Sigmoid colon (tissue), 7 donors: ENCODE results near the gene TMPRSS9. TPM values are rescaled to one million over a fixed set of nuclear protein-coding genes. Genes with fewer than 3 reads are reported as not detected.

Experiments
- DNase-seq: peaks from one replicate; pipeline ENCODE4 v3.0.0-alpha.2; 2019
- H3K27ac ChIP-seq, 4 donors: fragments of 200-600 bp; sonication (generic); one replicate each; pipeline ENCODE4 v1.5.1; 2016 to 2019; ENCODE audit warnings: mild to moderate bottlenecking in 1 of 4
- H3K27me3 ChIP-seq, 3 donors: fragments of 200-600 bp; sonication (generic); one replicate each; pipeline ENCODE4 v1.5.1; 2019; ENCODE audit warnings: mild to moderate bottlenecking in 1 of 3
- H3K36me3 ChIP-seq, 4 donors: fragments of 200-600 bp; sonication (generic); one replicate each; pipeline ENCODE4 v1.5.1; 2016 to 2019
- H3K4me1 ChIP-seq, 4 donors: fragments of 200-600 bp; sonication (generic); one replicate each; pipeline ENCODE4 v1.5.1; 2017 to 2019
- H3K4me3 ChIP-seq, 4 donors: fragments of 200-600 bp; sonication (generic); one replicate each; pipeline ENCODE4 v1.5.1; 2017 to 2019; ENCODE audit warnings: mild to moderate bottlenecking in 2 of 4, moderate library complexity in 1 of 4
- H3K9me3 ChIP-seq, 4 donors: fragments of 200-600 bp in 3 of 4; sonication (generic) in 3 of 4; one replicate each; pipeline versions ENCODE4 v1.5.1 to v1.6.1; 2013 to 2019
- EP300 ChIP-seq, 4 donors: sonication (generic); formaldehyde crosslinking; IDR thresholded peaks; one replicate each; pipeline ENCODE4 v1.6.1; 2017; ENCODE audit warnings: antibody characterized with exemption in 4 of 4
- POLR2A ChIP-seq, 2 donors: fragments of 450-650 bp; IDR thresholded peaks; one replicate each; pipeline ENCODE4 v1.6.1; 2016; ENCODE audit warnings: antibody characterized with exemption in 2 of 2, mild to moderate bottlenecking in 2 of 2, moderate library complexity in 2 of 2
- POLR2AphosphoS5 ChIP-seq, 4 donors: sonication (generic); formaldehyde crosslinking; IDR thresholded peaks; one replicate each; pipeline ENCODE4 v1.6.1; 2017; ENCODE audit warnings: antibody characterized with exemption in 4 of 4
- WGBS, 2 donors: extraction: QIAGEN DNeasy Blood & Tissue Kit; methylation state at CpG; one replicate each; pipeline ENCODE4 v1.1.7; 2013; 5-methylcytosine and 5-hydroxymethylcytosine counted together
- intact Hi-C: fragments of 100-400 bp; cut with DNase I; formaldehyde crosslinking; loops from one replicate; pipeline ENCODE4 v1.15.1; 2023
- polyA plus RNA-seq, 3 donors: library from polyadenylated mRNA; stranded (reverse); fragments of 200-250 nt; gene quantifications; one replicate each; pipeline ENCODE4 v1.2.3, GENCODE V29; 2013
- total RNA-seq, 4 donors: library from RNA; depleted of rRNA; stranded (reverse); fragments of >200 nt; gene quantifications; one replicate each; pipeline ENCODE4 v1.1.0, GENCODE V29; 2016
- TF ChIP-seq, protein P1 (sequence below), 4 experiments: fragments of 450-650 bp in 3 of 4; fragments of 200-600 bp in 1 of 4; IDR thresholded peaks; one replicate each; pipeline ENCODE4 v1.5.1; 2016 to 2019; ENCODE audit warnings: antibody characterized with exemption in 4 of 4, mild to moderate bottlenecking in 3 of 4, moderate library complexity in 2 of 4
- donor health status: healthy with polysubstance abuse.
- donor health status: Bipolar disorder and iron deficiency.
- donor health status: healthy.

TMPRSS9 gene
- total and polyA plus RNA-seq, 7 donors, result 0.16 to 0.68 (median 0.27) TPM; not detected in 3

DNA sequence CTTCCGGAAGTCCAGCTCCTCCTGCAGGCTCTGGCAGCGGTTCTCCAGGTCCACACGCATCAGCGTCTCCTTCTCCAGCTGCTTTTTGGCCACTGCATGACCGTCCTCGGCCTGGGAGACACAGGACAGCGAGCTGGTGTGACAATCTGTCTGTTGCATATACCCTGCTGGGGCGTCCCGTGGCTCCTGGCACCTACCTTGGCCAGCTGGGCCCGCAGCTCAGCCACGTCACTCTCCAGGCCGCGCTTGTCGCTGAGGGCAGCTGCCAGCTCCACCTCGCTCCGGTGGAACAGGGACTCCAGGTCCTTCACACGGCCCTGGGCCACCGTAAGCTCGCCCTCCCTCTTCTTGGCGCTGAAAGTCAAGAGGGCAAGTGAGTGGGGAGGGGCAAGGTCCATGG is 78.1 kb downstream of the TMPRSS9 start:
- Histone ChIP-seq H3K9me3 (no peaks in the 10 kb centered on the region), H3K4me3 (no peak overlapping the region), H3K4me1 (no peaks in the 10 kb centered on the region), H3K27me3 (no peaks in the 10 kb centered on the region), H3K27ac (no peak overlapping the region), H3K36me3 (peaks cover 0 to 53% (median 21%) of the 10 kb centered on the region in 4 donors)
- intact Hi-C loops, result no loop called here
- TF ChIP-seq, protein P1, sequence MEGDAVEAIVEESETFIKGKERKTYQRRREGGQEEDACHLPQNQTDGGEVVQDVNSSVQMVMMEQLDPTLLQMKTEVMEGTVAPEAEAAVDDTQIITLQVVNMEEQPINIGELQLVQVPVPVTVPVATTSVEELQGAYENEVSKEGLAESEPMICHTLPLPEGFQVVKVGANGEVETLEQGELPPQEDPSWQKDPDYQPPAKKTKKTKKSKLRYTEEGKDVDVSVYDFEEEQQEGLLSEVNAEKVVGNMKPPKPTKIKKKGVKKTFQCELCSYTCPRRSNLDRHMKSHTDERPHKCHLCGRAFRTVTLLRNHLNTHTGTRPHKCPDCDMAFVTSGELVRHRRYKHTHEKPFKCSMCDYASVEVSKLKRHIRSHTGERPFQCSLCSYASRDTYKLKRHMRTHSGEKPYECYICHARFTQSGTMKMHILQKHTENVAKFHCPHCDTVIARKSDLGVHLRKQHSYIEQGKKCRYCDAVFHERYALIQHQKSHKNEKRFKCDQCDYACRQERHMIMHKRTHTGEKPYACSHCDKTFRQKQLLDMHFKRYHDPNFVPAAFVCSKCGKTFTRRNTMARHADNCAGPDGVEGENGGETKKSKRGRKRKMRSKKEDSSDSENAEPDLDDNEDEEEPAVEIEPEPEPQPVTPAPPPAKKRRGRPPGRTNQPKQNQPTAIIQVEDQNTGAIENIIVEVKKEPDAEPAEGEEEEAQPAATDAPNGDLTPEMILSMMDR (IDR thresholded peaks at IDR 0.05), result no peak
- TF ChIP-seq POLR2A (IDR thresholded peaks at IDR 0.05) (no peak), POLR2AphosphoS5 (IDR thresholded peaks at IDR 0.05) (no peak), EP300 (IDR thresholded peaks at IDR 0.05) (no peak)
- WGBS, 2 donors, result 95 to 96% methylated on average over 20 of the region's 20 CpGs
- no peak for DNase-seq

DNA sequence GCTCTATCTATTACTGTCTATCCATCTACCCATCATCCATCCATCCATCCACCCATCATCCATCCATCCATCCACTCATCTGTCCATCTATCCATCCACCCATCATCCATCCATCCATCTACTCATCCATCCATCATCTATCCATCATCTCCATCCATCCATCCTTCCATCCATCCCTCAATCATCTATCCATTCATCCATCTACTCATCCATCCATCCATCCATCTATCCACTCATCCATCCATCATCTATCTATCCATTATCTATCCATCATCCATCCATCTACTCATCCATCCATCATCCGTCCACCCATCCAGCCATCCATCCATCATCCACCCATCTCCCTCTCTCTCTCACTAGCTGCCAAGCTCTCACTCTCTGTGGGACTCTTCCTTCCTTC is 80.5 kb downstream of the TMPRSS9 start:
- H3K36me3 ChIP-seq, result peaks cover 0 to 42% (median 7%) of the 10 kb centered on the region in 4 donors
- no peak overlapping the region for H3K4me3 ChIP-seq
- no peak for DNase-seq
- 96 to 100% methylated on average over 1 of the region's 1 CpG for WGBS, 2 donors
- no peaks in the 10 kb centered on the region for H3K27me3 ChIP-seq
- no peaks in the 10 kb centered on the region for H3K9me3 ChIP-seq
- no peak for TF ChIP-seq EP300 (IDR thresholded peaks at IDR 0.05)
- TF ChIP-seq, protein P1 (IDR thresholded peaks at IDR 0.05), result no peak
- TF ChIP-seq POLR2AphosphoS5 (IDR thresholded peaks at IDR 0.05), result no peak
- no peak for TF ChIP-seq POLR2A (IDR thresholded peaks at IDR 0.05)
- intact Hi-C loops, result no loop called here
- no peak overlapping the region for H3K27ac ChIP-seq
- no peaks in the 10 kb centered on the region for H3K4me1 ChIP-seq

DNA sequence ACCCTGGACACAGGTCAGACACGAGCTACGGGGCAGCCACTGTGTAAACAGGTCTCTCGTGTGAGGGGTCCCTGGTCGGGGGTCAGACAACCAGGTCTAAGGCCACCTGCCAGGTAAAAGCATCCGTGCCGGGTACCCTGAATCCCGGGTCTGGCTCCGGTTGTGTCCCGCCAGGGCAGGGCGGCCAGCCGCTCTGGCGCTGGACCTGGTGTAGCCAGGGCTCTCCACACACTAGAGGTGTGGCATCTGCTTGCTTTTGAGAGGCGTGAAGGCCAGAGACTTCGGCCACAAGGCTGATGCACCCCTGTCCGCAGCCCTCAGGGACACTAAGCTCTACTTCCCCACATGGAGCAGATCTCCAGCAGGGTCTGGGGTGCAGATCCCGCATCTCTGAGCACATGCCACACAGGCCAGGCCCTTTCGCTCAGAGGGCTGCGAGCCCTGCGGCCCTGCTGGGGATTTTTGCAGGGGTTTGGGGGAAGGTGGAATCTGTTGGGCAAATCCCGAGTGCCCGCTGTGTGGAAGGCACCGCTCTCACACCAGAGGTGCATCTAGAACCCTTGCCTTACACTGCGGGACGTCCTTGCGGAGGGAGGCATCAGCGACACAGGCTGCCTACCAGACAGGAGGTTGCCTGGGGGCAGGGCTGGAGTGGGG is 81.2 kb downstream of the TMPRSS9 start:
- 96 to 98% methylated on average over 26 of the region's 26 CpGs for WGBS, 2 donors
- no peak for DNase-seq
- H3K36me3 ChIP-seq, result peaks cover 0 to 42% (median 7%) of the 10 kb centered on the region in 4 donors

DNA sequence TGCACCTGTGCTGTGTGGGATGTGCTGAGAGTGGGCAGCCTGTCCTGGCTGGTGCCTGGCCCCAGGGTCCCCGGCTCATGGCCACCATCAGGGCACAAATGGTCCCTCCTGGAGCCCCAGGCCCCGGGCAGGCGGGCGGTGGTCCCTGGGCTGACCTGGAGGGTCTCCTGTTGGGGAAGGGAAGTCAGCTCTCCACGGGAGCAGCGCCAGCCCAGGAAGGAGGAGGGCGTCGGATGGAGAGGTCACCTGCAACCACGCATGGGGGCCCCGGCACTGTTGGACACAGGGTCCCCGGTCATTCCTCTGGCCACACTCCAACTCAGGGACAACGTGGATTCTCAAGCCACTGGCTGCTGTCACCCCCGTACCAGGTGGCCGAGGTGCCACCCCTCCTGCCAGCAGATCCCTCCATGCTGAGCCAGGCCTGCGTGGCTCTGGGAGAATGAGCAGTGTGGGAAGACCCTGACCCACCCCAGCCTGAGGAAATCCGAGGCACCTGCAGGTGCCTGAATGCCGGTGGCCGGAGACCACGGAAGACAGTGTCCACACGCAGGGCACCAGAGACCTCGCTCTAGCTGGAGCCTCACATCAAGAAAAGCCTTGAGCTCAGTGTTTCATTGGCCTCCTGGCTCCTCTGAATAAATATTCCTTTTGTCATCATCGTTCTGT is 83.2 kb downstream of the TMPRSS9 start:
- H3K27ac ChIP-seq, result no peak overlapping the region
- TF ChIP-seq EP300 (IDR thresholded peaks at IDR 0.05), result no peak
- no peak for TF ChIP-seq POLR2A (IDR thresholded peaks at IDR 0.05)
- TF ChIP-seq, protein P1 (IDR thresholded peaks at IDR 0.05), result no peak
- TF ChIP-seq POLR2AphosphoS5 (IDR thresholded peaks at IDR 0.05), result no peak
- no peaks in the 10 kb centered on the region for H3K9me3 ChIP-seq
- no peaks in the 10 kb centered on the region for H3K27me3 ChIP-seq
- no peak for DNase-seq
- H3K4me3 ChIP-seq, result no peak overlapping the region
- 93 to 96% methylated on average over 22 of the region's 22 CpGs for WGBS, 2 donors
- no peaks in the 10 kb centered on the region for H3K4me1 ChIP-seq
- H3K36me3 ChIP-seq, result peaks cover 0 to 28% (median under 1%) of the 10 kb centered on the region in 4 donors
- intact Hi-C loops, result no loop called here

More for the DNA sequence above, 81.2 kb downstream of the TMPRSS9 start:
- TF ChIP-seq EP300 (IDR thresholded peaks at IDR 0.05), result no peak
- no peak for TF ChIP-seq POLR2A (IDR thresholded peaks at IDR 0.05)
- TF ChIP-seq POLR2AphosphoS5 (IDR thresholded peaks at IDR 0.05), result no peak
- TF ChIP-seq, protein P1 (IDR thresholded peaks at IDR 0.05), result no peak
- H3K9me3 ChIP-seq, result no peaks in the 10 kb centered on the region
- H3K27me3 ChIP-seq, result no peaks in the 10 kb centered on the region
- H3K4me1 ChIP-seq, result no peaks in the 10 kb centered on the region
- H3K4me3 ChIP-seq, result no peak overlapping the region
- intact Hi-C loops, result no loop called here
- H3K27ac ChIP-seq, result no peak overlapping the region
